ENCODE data around the gene LRIG1.

Gene LRIG1

GRCh38 chr3:66393333-66394005, 107.4 kb downstream of the LRIG1 start:
- peaks cover 0 to 72% of the 10 kb centered on the region in 2 experiments; a peak in 1 of 3 replicates for H3K36me3 ChIP-seq (ENCODE audit: control insufficient read depth in 2 of 2, insufficient read depth in 1 of 2, low read length in 2 of 2)
- H3K4me3 ChIP-seq (ENCODE audit: low read depth, low read length) = no peak overlapping the region
- no peaks in the 10 kb centered on the region for H3K4me1 ChIP-seq (ENCODE audit: control insufficient read depth, insufficient read depth, low read length)
- ChIA-PET CTCF (interaction anchor here (2.0 kb wide), 1 partner anchor 15 kb away, joined by 10 read pairs; no protein-coding TSS in a partner anchor), POLR2A (no interaction called here)
- TF ChIP-seq ZNF558 (tag by site-specific recombination; IDR thresholded peaks at IDR 0.05) (no peak), RBAK (tag by site-specific recombination; IDR thresholded peaks at IDR 0.05) (no peak), ATF2 (tag by site-specific recombination; IDR thresholded peaks at IDR 0.05; ENCODE audit: low read depth) (no peak), ZNF350 (tag by site-specific recombination; IDR thresholded peaks at IDR 0.05) (no peak), ZBTB8A (tag by site-specific recombination; IDR thresholded peaks at IDR 0.05) (no peak), ZNF645 (tag by site-specific recombination; IDR thresholded peaks at IDR 0.05) (no peak), ZNF274 (IDR thresholded peaks at IDR 0.05; ENCODE audit: low read length) (no peak), ZNF274 (tag by site-specific recombination; IDR thresholded peaks at IDR 0.05; ENCODE audit: borderline replicate concordance) (no peak), ZNF214 (tag by site-specific recombination; IDR thresholded peaks at IDR 0.05; ENCODE audit: borderline replicate concordance) (no peak), AEBP2 (tag by site-specific recombination; IDR thresholded peaks at IDR 0.05; ENCODE audit: borderline replicate concordance) (no peak), ZNF292 (tag by site-specific recombination; IDR thresholded peaks at IDR 0.05; ENCODE audit: borderline replicate concordance, low read depth) (no peak), ZNF514 (tag by site-specific recombination; IDR thresholded peaks at IDR 0.05) (no peak), ZNF394 (tag by site-specific recombination; IDR thresholded peaks at IDR 0.05; ENCODE audit: borderline replicate concordance) (no peak)
- no peak overlapping the region for H3K27ac ChIP-seq (ENCODE audit: extremely low read depth, low read depth, low read length)
- H3K9me3 ChIP-seq (ENCODE audit: control insufficient read depth, insufficient read depth, low read depth, low read length) = no peaks in the 10 kb centered on the region

- no peak overlapping the region for H3K4me3 ChIP-seq (ENCODE audit: low read depth, low read length)
- H3K36me3 ChIP-seq (ENCODE audit: control insufficient read depth in 2 of 2, insufficient read depth in 1 of 2, low read length in 2 of 2) = peaks cover 0 to 71% of the 10 kb centered on the region in 2 experiments; a peak in 1 of 3 replicates
- H3K27ac ChIP-seq (ENCODE audit: extremely low read depth, low read depth, low read length) = no peak overlapping the region
- H3K9me3 ChIP-seq (ENCODE audit: control insufficient read depth, insufficient read depth, low read depth, low read length) = no peaks in the 10 kb centered on the region
- H3K4me1 ChIP-seq (ENCODE audit: control insufficient read depth, insufficient read depth, low read length) = no peaks in the 10 kb centered on the region
- ChIA-PET CTCF (interaction anchor here (2.0 kb wide), 1 partner anchor 15 kb away, joined by 10 read pairs; no protein-coding TSS in a partner anchor), POLR2A (no interaction called here)
- no peak for TF ChIP-seq ZNF433 (tag by site-specific recombination; IDR thresholded peaks at IDR 0.05; ENCODE audit: low read depth)
- no peak for TF ChIP-seq ZNF423 (tag by site-specific recombination; IDR thresholded peaks at IDR 0.05)
- TF ChIP-seq ZIC2 (tag by site-specific recombination; IDR thresholded peaks at IDR 0.05) = no peak
- no peak for TF ChIP-seq ZNF266 (tag by site-specific recombination; IDR thresholded peaks at IDR 0.05; ENCODE audit: low read depth)
- TF ChIP-seq ZNF404 (tag by site-specific recombination; IDR thresholded peaks at IDR 0.05) = no peak
- TF ChIP-seq KLF1 (tag by site-specific recombination; IDR thresholded peaks at IDR 0.05) = no peak
- no peak for TF ChIP-seq CTCF (tag by site-specific recombination; IDR thresholded peaks at IDR 0.05)
- TF ChIP-seq WT1 (tag by site-specific recombination; IDR thresholded peaks at IDR 0.05) = no peak
- no peak for TF ChIP-seq KLF17 (tag by site-specific recombination; IDR thresholded peaks at IDR 0.05)
- TF ChIP-seq ZSCAN18 (tag by site-specific recombination; IDR thresholded peaks at IDR 0.05) = no peak
- no peak for TF ChIP-seq YY1 (tag by site-specific recombination; IDR thresholded peaks at IDR 0.05)
- TF ChIP-seq ZFP3 (tag by site-specific recombination; IDR thresholded peaks at IDR 0.05; ENCODE audit: low read depth) = no peak
- TF ChIP-seq GLI4 (tag by site-specific recombination; IDR thresholded peaks at IDR 0.05) = no peak
- no peak for TF ChIP-seq ZFP41 (tag by site-specific recombination; IDR thresholded peaks at IDR 0.05; ENCODE audit: borderline replicate concordance)
- TF ChIP-seq ZNF274 (IDR thresholded peaks at IDR 0.05; ENCODE audit: low read length) = no peak
- TF ChIP-seq ZNF274 (tag by site-specific recombination; IDR thresholded peaks at IDR 0.05; ENCODE audit: borderline replicate concordance) = no peak
These were observed 107.9 kb downstream of the LRIG1 start for GRCh38 chr3:66392966-66393332.
